ENCODE measurements around the gene SPRR4. TPM values are rescaled to one million over a fixed set of nuclear protein-coding genes. Genes with fewer than 3 reads are reported as not detected.

Gene SPRR4
- polyA plus RNA-seq, 1 donor (not counting 4 experiments of a cell fraction or from before 2014, with no cell fraction given): 1.9 TPM

- no peaks in the 10 kb centered on the region for H3K9me1 ChIP-seq (ENCODE audit: control insufficient read depth, extremely low read depth, insufficient read depth, low read length)
- no peak within 1 kb of the TSS for H3K4me3 ChIP-seq (ENCODE audit: control insufficient read depth in 2 of 3, extremely low read depth in 1 of 3, insufficient read depth in 2 of 3, low read depth in 1 of 3, low read length in 3 of 3)
- H4K20me1 ChIP-seq (ENCODE audit: control insufficient read depth, extremely low read depth, insufficient read depth, low read length): no peaks in the 10 kb centered on the region
- H3K9me3 ChIP-seq (ENCODE audit: control insufficient read depth, low read depth, low read length): no peaks in the 10 kb centered on the region
- H3K79me2 ChIP-seq (ENCODE audit: control insufficient read depth, insufficient read depth, low read length): no peaks in the 10 kb centered on the region
- H3K4me1 ChIP-seq (ENCODE audit: control insufficient read depth, extremely low read depth, insufficient read depth, low read length): peaks cover 16% of the 10 kb centered on the region
- H3K27ac ChIP-seq (ENCODE audit: control insufficient read depth, insufficient read depth, low read length): no peak within 1 kb of the TSS
- TF ChIP-seq CTCF (optimal IDR thresholded peaks at IDR 0.05 in 1 of 3, IDR thresholded peaks at IDR 0.05 in 1 of 3, conservative IDR thresholded peaks at IDR 0.05 in 1 of 3; ENCODE audit: extremely low read depth in 1 of 3, insufficient read depth in 2 of 3, low read length in 3 of 3): no peak
- FAIRE-seq: peak; percentile 17
- no peak within 1 kb of the TSS for H3K9ac ChIP-seq (ENCODE audit: control insufficient read depth, extremely low read depth, insufficient read depth, low read length)
- H3K4me2 ChIP-seq (ENCODE audit: control insufficient read depth, extremely low read depth, insufficient read depth, low read depth, low read length): no peak within 1 kb of the TSS
- dilution Hi-C loops (cut with MboI; ENCODE audit: extremely low pct_ligation_motif_present, low sequenced_read_pairs): no loop called here
- H3K27me3 ChIP-seq (ENCODE audit: control insufficient read depth, extremely low read depth, insufficient read depth, low read length): no peaks in the 10 kb centered on the region
- no peak for DNase-seq (ENCODE audit: low read depth, low spot score)
- no peak within 1 kb of the TSS for H2AFZ ChIP-seq (ENCODE audit: control insufficient read depth, low read length)
- no peaks in the 10 kb centered on the region for H3K36me3 ChIP-seq (ENCODE audit: control insufficient read depth in 2 of 2, extremely low read depth in 1 of 2, insufficient read depth in 2 of 2, low read length in 2 of 2)
These were observed 23.7 kb upstream of the SPRR4 start, which contains the start of gene SPRR5 for GRCh38 chr1:152946651-152947256. SPRR5 (plus strand) TSS chr1:152947206; CDS start chr1:152948555, 1,349 bp downstream.

GRCh38 chr1:152951711-152952110 lies 18.7 kb upstream of the SPRR4 start:
- H2AFZ ChIP-seq (ENCODE audit: control insufficient read depth, low read length): no peak overlapping the region
- TF ChIP-seq EZH2 (IDR thresholded peaks at IDR 0.05; ENCODE audit: low read length) (no peak), CTCF (optimal IDR thresholded peaks at IDR 0.05 in 1 of 3, IDR thresholded peaks at IDR 0.05 in 1 of 3, conservative IDR thresholded peaks at IDR 0.05 in 1 of 3; ENCODE audit: extremely low read depth in 1 of 3, insufficient read depth in 2 of 3, low read length in 3 of 3) (no peak)
- H4K20me1 ChIP-seq (ENCODE audit: control insufficient read depth, extremely low read depth, insufficient read depth, low read length): no peaks in the 10 kb centered on the region
- H3K9me3 ChIP-seq (ENCODE audit: control insufficient read depth, low read depth, low read length): no peaks in the 10 kb centered on the region
- H3K4me1 ChIP-seq (ENCODE audit: control insufficient read depth, extremely low read depth, insufficient read depth, low read length): peaks cover 39% of the 10 kb centered on the region
- H3K9ac ChIP-seq (ENCODE audit: control insufficient read depth, extremely low read depth, insufficient read depth, low read length): no peak overlapping the region
- no peak for DNase-seq (ENCODE audit: low read depth, low spot score)
- H3K4me2 ChIP-seq (ENCODE audit: control insufficient read depth, extremely low read depth, insufficient read depth, low read depth, low read length): no peak overlapping the region
- peak; percentile 34 for FAIRE-seq
- no peaks in the 10 kb centered on the region for H3K79me2 ChIP-seq (ENCODE audit: control insufficient read depth, insufficient read depth, low read length)
- no peak overlapping the region for H3K27ac ChIP-seq (ENCODE audit: control insufficient read depth, insufficient read depth, low read length)
- H3K36me3 ChIP-seq (ENCODE audit: control insufficient read depth in 2 of 2, extremely low read depth in 1 of 2, insufficient read depth in 2 of 2, low read length in 2 of 2): no peaks in the 10 kb centered on the region
- no peak overlapping the region for H3K4me3 ChIP-seq (ENCODE audit: control insufficient read depth in 2 of 3, extremely low read depth in 1 of 3, insufficient read depth in 2 of 3, low read depth in 1 of 3, low read length in 3 of 3)
- no peaks in the 10 kb centered on the region for H3K27me3 ChIP-seq (ENCODE audit: control insufficient read depth, extremely low read depth, insufficient read depth, low read length)
- H3K9me1 ChIP-seq (ENCODE audit: control insufficient read depth, extremely low read depth, insufficient read depth, low read length): no peaks in the 10 kb centered on the region
- dilution Hi-C loops (cut with MboI; ENCODE audit: extremely low pct_ligation_motif_present, low sequenced_read_pairs): no loop called here
